ENCODE results near the gene SLN. TPM values are rescaled to one million over a fixed set of nuclear protein-coding genes. Genes with fewer than 3 reads are reported as not detected.

The SLN gene
- total and polyA plus RNA-seq, 2 donors (not counting 1 experiment from before 2014, with no cell fraction given) = not detected

DNA sequence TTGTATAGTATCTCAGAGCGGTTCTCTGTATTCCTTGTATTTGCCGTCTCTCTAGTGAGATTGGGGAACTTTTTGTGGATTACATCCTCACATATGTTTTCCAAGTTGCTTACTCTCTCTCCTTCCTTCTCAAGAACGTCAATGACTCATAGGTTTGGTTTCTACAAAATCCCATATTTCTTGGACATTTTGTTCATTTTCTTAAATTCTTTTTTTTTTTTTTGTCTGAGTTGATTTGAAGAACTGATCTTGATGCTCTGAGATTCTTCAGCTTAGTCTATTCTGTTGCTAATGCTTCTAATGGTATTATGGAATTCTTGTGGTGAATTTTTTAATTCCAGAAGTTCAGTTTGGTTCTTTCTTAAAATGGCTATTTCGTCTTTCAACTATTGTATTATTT is 28.4 kb upstream of the SLN start:
- Histone ChIP-seq H3K79me2 (ENCODE audit: control insufficient read depth, insufficient read depth, low read length) (no peaks in the 10 kb centered on the region), H3K36me3 (ENCODE audit: control insufficient read depth, insufficient read depth, low read length) (no peaks in the 10 kb centered on the region), H3K4me3 (replicated peaks in 1 of 4; ENCODE audit: control extremely low read depth in 1 of 4, insufficient read depth in 1 of 4, low read depth in 3 of 4, low read length in 4 of 4) (no peak overlapping the region), H3K4me2 (ENCODE audit: extremely low read depth, insufficient read depth, low read length) (no peak overlapping the region), H3K27me3 (ENCODE audit: control insufficient read depth, insufficient read depth, low read length) (no peaks in the 10 kb centered on the region), H3K27ac (ENCODE audit: insufficient read depth, low read length) (no peak overlapping the region), H4K20me1 (ENCODE audit: control insufficient read depth, extremely low read depth, insufficient read depth, low read length) (no peaks in the 10 kb centered on the region), H3K4me1 (ENCODE audit: control insufficient read depth, extremely low read depth, insufficient read depth, low read length) (no peaks in the 10 kb centered on the region), H3K9me3 (ENCODE audit: control insufficient read depth, insufficient read depth, low read depth, low read length) (no peaks in the 10 kb centered on the region), H3K9ac (ENCODE audit: insufficient read depth, low read length) (no peak overlapping the region), H2AFZ (ENCODE audit: low read length) (no peak overlapping the region)
- TF ChIP-seq EZH2 (IDR thresholded peaks at IDR 0.05; ENCODE audit: low read length, missing control alignments) = no peak
- TF ChIP-seq, protein P1, sequence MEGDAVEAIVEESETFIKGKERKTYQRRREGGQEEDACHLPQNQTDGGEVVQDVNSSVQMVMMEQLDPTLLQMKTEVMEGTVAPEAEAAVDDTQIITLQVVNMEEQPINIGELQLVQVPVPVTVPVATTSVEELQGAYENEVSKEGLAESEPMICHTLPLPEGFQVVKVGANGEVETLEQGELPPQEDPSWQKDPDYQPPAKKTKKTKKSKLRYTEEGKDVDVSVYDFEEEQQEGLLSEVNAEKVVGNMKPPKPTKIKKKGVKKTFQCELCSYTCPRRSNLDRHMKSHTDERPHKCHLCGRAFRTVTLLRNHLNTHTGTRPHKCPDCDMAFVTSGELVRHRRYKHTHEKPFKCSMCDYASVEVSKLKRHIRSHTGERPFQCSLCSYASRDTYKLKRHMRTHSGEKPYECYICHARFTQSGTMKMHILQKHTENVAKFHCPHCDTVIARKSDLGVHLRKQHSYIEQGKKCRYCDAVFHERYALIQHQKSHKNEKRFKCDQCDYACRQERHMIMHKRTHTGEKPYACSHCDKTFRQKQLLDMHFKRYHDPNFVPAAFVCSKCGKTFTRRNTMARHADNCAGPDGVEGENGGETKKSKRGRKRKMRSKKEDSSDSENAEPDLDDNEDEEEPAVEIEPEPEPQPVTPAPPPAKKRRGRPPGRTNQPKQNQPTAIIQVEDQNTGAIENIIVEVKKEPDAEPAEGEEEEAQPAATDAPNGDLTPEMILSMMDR (conservative IDR thresholded peaks at IDR 0.05 in 1 of 2, IDR thresholded peaks at IDR 0.05 in 1 of 2; ENCODE audit: low read depth in 1 of 2, low read length in 2 of 2) = no peak
- peak in 1 of 2 donors; percentile 43 for DNase-seq (ENCODE audit: low read depth in 2 of 2)

DNA sequence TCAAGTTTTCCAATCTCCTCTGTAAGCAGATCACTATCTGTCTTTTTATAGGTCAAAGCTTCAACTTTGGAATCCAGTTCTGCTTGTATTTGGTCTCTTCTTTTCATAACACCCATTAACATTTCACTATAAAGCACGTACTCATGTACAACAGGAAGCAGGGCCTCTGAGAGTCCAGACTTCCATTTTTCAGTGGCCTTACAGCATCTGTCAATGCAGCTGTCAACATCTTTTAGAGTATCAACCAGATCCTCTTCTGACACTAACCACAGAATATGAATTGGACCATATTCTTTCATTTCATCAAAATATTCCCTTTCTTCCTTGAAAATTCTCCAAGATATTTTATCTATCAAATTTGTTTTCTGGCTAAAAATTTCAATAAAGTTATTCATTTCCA is 24.7 kb upstream of the SLN start:
- Histone ChIP-seq H3K36me3 (ENCODE audit: control insufficient read depth, insufficient read depth, low read length) (no peaks in the 10 kb centered on the region), H3K4me2 (ENCODE audit: extremely low read depth, insufficient read depth, low read length) (no peak overlapping the region), H3K27ac (ENCODE audit: insufficient read depth, low read length) (no peak overlapping the region), H3K79me2 (ENCODE audit: control insufficient read depth, insufficient read depth, low read length) (no peaks in the 10 kb centered on the region), H2AFZ (ENCODE audit: low read length) (no peak overlapping the region), H4K20me1 (ENCODE audit: control insufficient read depth, extremely low read depth, insufficient read depth, low read length) (no peaks in the 10 kb centered on the region), H3K9me3 (ENCODE audit: control insufficient read depth, insufficient read depth, low read depth, low read length) (no peaks in the 10 kb centered on the region), H3K9ac (ENCODE audit: insufficient read depth, low read length) (no peak overlapping the region), H3K4me3 (replicated peaks in 1 of 4; ENCODE audit: control extremely low read depth in 1 of 4, insufficient read depth in 1 of 4, low read depth in 3 of 4, low read length in 4 of 4) (no peak overlapping the region), H3K27me3 (ENCODE audit: control insufficient read depth, insufficient read depth, low read length) (no peaks in the 10 kb centered on the region), H3K4me1 (ENCODE audit: control insufficient read depth, extremely low read depth, insufficient read depth, low read length) (no peaks in the 10 kb centered on the region)
- DNase-seq (ENCODE audit: low read depth in 2 of 2) = no peak
- TF ChIP-seq, protein P1 (conservative IDR thresholded peaks at IDR 0.05 in 1 of 2, IDR thresholded peaks at IDR 0.05 in 1 of 2; ENCODE audit: low read depth in 1 of 2, low read length in 2 of 2) = no peak
- no peak for TF ChIP-seq EZH2 (IDR thresholded peaks at IDR 0.05; ENCODE audit: low read length, missing control alignments)

DNA sequence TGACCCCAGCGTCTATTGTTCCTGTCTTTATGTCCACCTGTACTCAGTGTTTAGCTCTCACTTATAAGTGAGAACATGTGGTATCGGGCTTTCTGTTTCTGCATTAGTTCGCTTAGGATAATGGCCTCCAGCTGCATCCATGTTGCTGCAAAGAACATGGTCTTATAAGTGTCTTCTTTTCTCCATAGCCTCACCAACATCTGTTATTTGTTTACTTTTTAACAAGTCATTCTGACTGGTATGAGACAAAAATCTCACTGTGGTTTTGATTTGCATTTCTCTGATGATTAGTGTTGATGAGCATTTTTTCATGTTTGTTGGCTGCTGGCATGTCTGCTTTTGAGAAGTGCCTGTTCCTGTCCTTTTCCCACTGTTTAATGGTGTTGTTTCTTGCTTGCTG is 21.7 kb upstream of the SLN start:
- H3K9me3 ChIP-seq (ENCODE audit: control insufficient read depth, insufficient read depth, low read depth, low read length) = no peaks in the 10 kb centered on the region
- H3K79me2 ChIP-seq (ENCODE audit: control insufficient read depth, insufficient read depth, low read length) = no peaks in the 10 kb centered on the region
- H3K4me1 ChIP-seq (ENCODE audit: control insufficient read depth, extremely low read depth, insufficient read depth, low read length) = no peaks in the 10 kb centered on the region
- no peaks in the 10 kb centered on the region for H3K36me3 ChIP-seq (ENCODE audit: control insufficient read depth, insufficient read depth, low read length)
- H3K4me2 ChIP-seq (ENCODE audit: extremely low read depth, insufficient read depth, low read length) = no peak overlapping the region
- no peak overlapping the region for H3K27ac ChIP-seq (ENCODE audit: insufficient read depth, low read length)
- H3K9ac ChIP-seq (ENCODE audit: insufficient read depth, low read length) = no peak overlapping the region
- TF ChIP-seq, protein P1 (conservative IDR thresholded peaks at IDR 0.05 in 1 of 2, IDR thresholded peaks at IDR 0.05 in 1 of 2; ENCODE audit: low read depth in 1 of 2, low read length in 2 of 2) = no peak
- no peak for TF ChIP-seq EZH2 (IDR thresholded peaks at IDR 0.05; ENCODE audit: low read length, missing control alignments)
- no peak overlapping the region for H3K4me3 ChIP-seq (replicated peaks in 1 of 4; ENCODE audit: control extremely low read depth in 1 of 4, insufficient read depth in 1 of 4, low read depth in 3 of 4, low read length in 4 of 4)
- H4K20me1 ChIP-seq (ENCODE audit: control insufficient read depth, extremely low read depth, insufficient read depth, low read length) = no peaks in the 10 kb centered on the region
- peak in 1 of 2 donors; percentile 47 for DNase-seq (ENCODE audit: low read depth in 2 of 2)
- H2AFZ ChIP-seq (ENCODE audit: low read length) = no peak overlapping the region
- no peaks in the 10 kb centered on the region for H3K27me3 ChIP-seq (ENCODE audit: control insufficient read depth, insufficient read depth, low read length)
